Stimulated activated CD8-positive, alpha-beta memory T cell treated with anti-CD3 and anti-CD28 coated beads, Interleukin-7, amount 100 ng/mL, for 4 hours (primary cell): Measurements from ENCODE around the gene STK40.

ENCODE experiments used
- DNase-seq, 2 donors: peaks; one replicate each; pipeline ENCODE4 v3.0.0-alpha.2; 2020; ENCODE audit warnings: low read depth in 2 of 2

Gene STK40, protein sequence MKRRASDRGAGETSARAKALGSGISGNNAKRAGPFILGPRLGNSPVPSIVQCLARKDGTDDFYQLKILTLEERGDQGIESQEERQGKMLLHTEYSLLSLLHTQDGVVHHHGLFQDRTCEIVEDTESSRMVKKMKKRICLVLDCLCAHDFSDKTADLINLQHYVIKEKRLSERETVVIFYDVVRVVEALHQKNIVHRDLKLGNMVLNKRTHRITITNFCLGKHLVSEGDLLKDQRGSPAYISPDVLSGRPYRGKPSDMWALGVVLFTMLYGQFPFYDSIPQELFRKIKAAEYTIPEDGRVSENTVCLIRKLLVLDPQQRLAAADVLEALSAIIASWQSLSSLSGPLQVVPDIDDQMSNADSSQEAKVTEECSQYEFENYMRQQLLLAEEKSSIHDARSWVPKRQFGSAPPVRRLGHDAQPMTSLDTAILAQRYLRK

DNA sequence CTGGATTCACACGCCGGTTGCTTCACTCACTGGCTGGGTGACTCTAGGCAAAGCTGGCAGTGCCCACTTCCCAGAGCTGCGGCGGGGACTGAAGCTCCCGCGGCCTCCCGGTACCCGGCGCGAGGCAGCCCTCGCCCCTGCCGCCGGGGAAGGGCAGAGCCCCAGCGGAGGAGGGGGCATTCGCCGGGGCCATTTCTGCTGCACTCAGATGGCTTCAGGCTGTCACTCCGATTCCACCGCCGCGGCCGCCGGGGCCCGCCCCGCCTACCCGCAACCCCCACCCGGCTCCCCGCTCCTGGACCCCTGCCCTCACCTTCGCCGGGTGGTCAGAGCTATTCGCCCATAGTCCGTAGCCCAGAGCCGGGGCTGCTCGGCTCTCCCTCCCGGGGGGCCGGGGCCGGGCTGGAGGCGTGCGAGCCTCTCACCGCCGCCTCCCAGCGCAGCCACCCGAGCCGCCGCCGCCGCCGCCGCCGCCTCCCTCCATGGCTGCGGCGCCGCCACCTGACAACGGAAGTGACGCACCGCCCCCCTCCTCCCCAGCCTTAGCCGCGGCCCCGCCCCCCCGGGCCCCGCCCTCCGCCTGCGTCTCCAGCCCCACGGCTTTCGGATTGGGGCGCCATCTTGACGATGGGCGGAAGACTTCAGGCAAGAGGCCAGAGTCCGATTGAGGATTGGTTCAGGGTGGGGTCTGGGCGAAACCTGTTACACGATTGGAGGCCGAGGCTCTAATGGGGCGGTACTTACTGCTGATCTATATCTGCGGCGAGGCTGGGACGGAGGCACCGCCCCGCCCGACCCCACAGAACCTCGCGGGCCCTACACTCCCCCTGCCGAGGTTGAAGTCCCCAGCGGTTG, at the start of gene STK40:
Gene STK40, minus strand, starts transcription at position 515 of the 855 bp plus-strand sequence. CDS start 24,592 bp downstream, outside the sequence.
- DNase-seq, result peak; percentile 98

DNA sequence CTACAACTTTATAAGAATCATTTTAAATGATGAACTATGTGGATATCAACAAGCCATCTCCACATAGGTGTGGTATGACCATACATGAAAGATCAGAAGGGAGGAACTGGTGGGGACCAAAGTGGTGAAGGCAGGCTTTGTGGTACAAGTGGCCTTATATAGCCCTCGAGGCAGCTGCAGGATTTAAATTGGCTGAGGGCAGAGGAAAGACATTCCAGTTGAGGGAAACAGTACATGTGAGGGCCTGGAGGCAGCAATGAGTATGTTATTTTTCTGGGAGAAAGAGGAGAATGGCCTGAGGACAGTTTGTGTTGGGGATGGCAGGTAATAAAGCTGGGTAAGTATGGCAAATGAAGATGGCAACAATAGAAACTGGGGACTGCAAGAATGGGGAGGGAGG, 47.4 kb upstream of the STK40 start:
- no peak for DNase-seq

DNA sequence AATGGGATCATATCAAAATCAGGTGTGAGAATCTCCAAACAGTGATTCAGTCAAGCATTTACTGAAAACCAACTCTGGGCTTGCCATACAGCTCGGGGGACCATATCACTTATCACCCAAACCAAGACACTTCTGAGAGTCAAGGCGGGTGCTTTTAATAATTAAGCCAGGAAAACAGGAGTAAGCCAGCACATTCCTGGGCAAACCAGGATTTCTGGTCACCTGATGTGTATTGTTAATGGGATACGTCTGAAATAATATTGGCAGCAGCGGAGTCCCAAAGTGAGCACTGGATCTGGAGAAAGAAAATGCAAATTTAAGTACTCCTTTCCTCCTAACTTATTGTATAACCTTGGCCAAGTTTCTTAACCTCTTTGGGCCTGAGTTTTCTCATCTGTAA, 46.9 kb upstream of the STK40 start:
- DNase-seq, result no peak

DNA sequence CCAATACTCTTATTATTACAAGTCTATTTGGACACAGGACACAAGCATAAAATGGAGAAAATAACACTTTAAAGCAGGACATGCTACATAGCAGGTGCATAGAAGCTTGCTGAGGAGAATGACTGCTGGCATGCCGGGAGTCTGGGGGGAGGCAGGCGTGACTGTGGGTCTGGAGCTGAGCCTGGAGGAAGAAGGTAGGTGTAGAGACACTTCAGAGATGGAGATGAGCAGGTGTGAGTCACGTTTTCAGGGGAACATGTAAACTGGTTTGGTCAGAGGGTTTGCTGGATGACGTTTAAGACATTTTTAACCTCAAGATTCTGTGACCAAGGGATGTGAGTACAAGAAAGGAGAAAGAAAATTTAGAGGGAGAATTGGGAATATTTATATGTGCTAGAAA, 40.1 kb upstream of the STK40 start:
- no peak for DNase-seq

DNA sequence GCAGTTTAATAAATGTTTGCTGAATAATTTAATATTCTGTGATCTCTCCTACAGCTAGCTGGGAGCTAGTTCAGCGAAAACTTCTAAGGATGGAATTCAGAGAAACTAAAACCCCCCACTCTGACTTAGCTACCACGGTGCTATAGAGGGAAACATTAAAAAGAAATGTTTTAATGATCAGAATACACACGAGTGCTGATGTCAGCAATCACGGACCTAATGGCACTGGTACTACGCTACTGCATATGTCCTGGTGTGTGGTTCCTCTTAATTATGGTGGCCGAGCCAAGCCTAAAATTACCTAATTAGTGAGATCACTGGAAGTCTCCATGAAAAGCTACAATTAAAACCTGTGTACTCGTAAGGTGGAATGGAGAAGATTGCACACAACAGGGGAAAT, 35.9 kb upstream of the STK40 start:
- no peak for DNase-seq

DNA sequence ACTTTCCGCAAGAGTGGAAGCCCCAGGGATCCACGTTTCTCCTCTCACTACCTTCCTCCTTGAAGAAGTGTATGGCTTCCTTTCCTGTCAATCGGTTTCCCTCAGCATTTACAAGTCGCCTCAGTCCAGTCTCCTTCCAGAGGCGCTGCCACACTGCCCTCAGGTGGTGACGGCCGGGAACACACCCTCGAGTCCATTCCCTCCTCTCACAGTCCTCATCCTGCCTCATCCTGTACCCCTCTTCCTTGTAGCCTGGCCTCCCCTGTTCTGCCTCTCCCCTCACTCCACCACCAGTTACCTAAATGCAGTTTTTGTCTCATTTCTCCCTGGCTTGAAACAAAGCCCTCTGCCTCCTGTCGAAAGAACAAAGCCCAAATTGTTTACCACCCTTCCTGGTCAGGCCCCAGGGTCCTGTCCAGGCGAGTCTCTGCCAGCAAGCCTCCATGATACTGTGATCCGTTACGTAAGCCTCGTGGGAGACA, 35.2 kb upstream of the STK40 start:
- peak; percentile 75 to 85 for DNase-seq

DNA sequence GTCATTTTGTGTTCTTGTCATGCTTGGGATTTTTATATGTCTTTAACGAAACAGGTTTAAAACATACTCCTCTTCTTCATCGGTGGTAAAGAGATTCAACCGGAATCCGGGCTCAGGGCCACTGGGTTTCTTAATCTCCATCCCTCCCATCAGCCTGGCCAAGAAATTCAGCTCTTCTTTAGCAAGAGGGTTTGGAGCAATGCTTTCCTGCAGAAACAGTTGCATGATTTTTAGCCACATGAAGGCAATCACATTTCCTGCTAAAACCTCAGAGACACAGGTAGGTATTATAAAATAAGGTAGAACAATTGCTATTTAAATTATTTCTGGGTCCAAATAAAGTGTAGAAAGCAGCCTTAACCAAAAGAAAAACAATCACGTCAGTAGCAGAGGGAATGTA, 34.7 kb upstream of the STK40 start:
- DNase-seq, result no peak

DNA sequence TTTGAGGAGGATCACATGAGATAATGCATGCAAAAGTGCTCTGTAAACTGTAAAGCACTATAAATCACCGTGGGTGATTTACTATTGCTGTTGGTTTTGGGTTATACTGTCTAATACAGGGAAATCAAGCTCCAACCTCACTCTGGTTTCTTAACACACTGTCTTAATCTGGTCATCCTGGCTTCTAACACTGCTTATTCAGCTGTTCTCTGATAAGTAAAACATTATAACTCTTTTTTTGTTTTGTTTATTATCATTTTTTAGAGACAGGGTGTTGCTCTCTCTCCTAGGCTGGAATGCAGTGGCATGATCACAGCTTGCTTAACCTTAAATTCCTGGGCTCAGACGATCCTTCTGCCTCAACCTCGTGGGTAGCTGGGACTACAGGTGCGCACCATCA, 33.8 kb upstream of the STK40 start:
- DNase-seq, result no peak

DNA sequence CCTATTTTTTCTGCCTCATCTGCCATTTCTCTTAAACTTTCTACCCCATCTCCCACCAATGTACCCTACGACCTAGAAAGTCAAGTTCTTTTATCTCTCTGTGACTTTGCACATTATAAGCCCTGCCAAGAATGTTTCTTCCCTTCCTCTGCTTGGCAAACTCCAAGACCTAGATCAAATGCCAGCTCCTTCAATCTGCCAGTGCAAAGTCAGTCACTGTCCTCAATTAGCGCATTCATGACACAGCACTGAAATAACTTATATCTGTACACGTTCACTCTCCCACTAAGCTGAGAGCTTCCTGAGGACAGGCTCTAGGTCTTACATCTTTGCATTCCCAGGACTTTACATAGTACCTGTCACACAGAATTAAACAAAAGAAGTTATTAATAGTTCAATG, 33.4 kb upstream of the STK40 start:
- no peak for DNase-seq

DNA sequence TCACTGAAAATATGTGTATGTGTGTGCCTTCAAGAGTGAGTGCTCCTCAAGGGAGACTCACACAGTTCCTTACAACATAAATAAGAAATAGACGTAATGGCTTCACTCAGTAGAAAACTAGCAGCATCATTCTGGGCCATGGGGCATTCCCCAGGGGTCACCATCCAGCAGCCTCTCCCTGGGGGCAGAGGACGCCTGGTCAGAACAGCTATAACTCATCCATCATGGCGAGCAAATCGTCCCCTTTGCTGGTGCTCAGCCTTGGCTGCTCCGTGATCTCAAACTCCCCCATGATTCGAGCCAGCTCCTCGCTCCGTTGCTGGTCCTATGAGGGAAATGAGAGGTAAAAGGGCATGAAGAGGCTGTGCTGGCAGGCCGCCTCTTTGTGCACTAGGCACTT, 32.2 kb upstream of the STK40 start:
- no peak for DNase-seq

DNA sequence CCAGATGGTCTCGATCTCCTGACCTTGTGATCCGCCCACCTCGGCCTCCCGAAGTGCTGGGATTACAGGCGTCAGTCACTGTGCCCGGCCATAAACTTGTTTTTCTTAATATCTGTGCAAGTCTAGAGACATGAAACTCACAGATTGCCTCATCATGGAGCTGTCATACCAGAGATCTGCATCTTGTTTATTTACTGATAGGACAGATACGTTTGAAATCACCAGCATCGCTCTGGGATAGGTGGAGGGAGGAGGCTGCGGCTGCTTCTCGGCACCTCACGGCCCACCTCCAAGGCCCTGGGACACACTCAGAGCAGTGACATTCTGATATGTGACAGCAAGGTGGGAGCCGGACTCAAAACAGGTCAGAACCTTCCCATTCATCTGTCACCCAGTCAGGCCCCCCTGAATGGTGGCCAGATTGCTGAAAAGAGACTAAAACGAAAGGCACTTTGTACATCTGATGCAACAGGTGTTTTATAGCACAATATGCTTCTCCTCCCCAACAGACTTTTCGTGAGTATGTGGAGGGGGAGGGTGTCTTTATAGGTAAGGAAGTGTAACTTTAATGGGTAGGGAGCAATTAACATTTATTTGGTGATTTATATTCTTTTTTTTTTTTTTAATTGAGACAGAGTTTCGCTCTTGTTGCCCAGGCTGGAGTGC, 30.1 kb upstream of the STK40 start:
- DNase-seq, result no peak

DNA sequence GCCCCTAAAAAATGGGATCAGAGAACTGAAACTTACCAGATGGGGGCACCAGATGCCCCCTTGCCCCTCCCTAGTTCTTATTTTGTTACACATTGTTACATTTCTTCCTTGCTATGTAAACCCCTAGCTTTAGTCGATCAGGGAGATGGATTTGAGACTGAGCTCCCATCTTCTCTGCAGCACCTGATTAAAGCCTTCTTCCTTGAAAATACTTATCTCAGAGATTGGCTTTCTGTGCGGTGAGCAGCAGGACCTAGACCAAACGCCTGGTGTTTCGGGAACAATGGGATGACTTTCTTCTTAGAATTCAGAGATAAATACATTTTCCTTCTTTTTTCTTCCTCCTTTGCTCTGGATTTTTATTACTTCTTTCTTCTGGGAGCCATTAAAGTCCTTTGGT, 28.7 kb upstream of the STK40 start:
- no peak for DNase-seq

DNA sequence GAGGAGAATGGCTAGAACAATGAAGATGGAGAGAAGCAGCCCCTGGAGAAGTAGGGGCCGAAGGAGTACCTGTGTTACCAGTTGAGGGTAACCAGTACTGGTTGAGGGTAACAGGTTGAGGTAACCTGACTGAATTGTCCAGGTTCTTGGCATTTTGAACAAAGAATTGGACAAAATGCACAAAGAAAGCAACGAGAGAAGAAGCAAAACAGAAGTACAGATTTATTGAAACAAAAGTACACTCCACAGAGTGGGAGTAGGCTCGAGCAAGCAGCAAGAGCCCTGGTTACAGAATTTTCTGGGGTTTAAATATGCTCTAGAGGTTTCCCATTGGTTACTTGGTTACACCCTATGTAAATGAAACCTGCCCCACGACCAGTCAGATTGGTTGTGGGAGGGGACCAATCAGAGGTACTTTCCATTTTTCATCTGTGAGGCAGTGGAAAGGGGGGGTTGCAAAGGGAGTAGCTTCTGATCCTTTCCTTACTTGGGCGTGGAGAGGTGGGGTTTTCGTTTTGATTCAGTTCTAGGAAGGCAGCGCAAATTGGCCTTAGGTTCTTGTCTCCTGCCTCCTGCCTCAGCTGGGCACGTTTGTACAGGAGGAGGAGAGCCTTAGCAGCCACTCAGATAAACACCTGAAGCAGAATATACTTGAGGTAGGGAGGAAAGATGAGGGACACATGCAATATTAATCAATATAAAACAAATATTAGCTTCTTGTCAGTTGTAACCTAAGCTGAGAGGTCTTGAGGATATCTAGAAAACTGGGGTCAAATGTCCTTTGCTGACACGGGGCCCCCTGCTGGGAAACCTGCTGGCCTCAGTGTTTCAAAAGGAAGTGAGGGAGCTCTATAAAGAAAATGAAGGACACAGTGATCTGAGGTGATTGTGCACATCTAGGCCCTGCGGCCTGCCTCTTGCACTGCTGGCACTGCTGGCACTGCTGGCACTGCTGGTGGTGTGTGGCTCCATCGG, 26.2 kb upstream of the STK40 start:
- peak in 1 of 2 donors; percentile 15 for DNase-seq

DNA sequence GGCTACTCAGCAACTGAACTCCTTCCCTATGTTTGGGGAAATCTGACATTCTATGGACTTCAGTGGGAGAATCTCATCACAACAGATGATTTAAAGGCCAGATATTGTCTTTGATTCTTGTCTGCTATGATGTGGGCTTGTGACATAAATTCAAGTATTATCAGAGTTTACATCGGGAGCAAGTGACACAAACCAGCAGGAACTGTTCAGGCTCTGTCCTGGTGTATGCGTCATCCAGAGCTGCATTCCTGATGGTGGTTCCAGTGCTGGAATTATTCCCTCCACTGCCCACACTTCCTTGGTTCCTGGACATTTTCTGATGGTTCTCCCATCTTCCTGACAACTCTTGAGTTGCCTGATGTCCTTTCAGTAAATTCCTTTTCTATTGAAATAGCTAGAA, 22.8 kb upstream of the STK40 start:
- no peak for DNase-seq

DNA sequence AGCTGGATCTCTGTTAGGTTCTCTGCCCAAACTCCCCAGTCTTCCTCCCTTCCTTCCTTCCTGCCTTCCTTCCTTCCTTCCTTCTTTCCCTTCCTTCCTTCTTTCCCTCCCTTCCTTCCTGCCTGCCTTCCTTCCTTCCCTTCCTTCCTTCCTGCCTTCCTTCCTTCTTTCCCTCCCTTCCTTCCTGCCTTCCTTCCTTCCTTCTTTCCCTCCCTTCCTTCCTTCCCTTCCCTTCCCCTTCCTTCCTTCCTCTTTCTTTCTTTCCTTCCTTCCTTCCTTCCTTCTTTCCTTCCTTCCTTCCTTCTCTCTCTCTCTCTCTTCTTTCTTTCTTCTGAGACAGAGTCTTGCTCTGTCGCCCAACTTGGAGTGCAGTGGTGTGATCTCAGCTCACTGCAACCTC, 20.7 kb upstream of the STK40 start:
- no peak for DNase-seq

DNA sequence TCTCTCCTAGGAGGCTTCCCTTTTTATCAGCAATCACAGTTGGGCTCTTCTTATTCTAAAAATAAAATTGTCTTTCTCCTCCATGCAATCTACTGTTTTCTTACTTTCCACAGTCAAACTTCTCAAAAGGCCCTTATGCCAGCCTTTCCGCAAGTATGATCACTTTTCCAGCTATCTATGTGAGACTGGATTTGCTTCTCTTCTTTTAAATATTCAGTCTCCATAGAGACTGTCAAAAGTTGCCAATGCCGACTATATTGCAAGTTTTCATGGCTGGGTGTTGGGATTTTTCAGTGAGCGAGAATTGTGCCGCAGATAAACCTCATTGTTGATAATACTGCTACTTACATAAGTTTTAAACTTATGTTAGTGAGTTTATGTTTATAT, 16.8 kb upstream of the STK40 start:
- DNase-seq, result no peak

DNA sequence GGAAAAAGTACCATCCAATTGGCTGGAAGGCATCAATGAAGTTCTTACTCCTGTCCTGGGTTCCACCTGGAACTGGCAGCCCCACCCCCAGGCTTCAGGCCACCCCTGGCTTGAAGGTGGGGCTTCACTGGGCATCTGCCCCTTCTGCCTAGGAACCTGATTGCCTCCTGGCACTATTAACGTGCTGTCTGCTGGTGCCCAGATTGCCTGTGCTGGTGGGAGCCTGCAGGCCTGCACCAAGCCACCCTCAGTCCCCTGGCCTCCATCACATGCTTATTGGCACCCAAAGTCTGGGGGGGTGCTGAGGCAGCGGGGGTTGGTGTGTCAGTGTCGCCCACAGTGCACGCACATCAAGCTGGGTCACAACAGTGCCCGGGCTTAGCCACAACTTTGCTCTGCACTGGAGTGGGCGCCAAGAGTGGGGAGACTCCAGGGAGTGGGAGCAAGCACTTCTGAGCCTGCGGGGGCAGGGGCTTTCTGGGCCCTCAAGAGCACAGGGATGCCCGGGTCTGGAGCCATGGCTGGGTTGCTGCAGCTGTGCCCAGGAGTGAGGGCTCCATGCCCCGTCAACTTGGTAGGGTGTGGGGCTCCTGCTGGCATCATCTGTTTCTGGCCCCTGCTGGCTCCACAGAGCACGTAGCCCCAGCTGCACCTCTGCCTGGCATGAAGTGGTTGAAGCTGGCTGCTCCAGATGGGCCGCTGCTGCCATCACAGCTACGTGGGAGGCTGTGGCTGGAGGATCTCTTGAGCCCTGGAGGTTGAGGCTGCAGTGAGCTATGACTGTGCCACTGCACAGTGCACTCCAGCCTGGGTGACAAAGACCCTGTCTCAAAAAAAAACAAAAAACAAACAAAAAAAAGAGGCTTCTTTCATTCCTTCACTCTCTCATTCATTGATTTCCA, 16.1 kb upstream of the STK40 start:
- DNase-seq, result no peak

DNA sequence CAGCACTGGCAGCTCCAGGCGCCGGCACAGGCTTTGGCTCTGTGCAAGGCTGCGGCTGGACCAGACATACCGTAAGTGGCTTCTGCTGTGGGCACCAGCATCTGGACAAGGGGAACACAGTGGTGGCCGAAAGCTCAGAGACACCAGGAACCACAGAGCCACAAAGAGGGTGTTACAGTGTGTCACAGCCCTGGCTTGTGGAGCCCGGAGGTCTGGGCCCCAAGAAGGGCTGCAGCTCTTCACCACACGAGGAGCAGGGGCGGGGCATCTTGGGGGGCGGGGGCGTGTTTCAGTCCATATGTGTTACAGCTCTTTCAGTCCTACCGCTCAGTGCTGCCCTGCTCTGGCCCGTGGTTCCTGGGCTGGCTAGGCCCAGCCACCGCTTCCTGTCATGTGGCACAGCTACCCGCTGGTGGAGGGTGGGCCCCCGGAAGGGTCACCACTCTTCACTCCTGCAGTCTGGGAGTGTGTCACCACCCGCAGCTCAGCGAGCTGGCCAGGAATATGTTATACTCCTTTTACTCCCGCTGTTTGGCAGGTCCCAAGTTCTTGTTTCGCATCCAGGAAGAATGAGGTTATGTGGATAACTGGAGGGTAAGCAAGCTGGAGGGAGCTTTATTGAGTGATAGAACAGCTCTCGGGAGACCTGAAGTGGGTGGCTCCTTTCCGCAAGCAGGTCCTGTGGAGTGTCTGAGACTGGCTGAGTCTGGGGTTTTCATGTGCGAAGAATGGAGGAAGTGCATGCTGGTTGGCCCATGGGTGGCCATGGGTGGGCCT, 15.3 kb upstream of the STK40 start:
- peak; percentile 38 to 54 for DNase-seq

DNA sequence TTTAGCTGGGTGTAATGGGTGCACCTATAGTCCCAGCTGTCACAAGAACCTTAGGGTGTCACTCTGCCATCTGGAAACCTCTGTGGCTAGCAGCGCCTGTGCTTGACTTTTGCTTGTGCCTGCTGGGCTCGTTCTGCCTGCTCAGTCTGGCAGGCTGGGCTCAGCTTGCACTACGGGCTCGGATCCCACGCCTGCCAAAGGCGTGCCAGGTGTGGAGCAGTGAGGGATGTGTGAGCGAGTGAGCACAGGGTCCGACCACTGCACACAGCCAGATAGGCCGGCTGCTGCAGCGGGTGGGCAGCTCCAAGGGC, 14.7 kb upstream of the STK40 start:
- DNase-seq, result no peak
